ENCODE results near the gene HIKESHI. TPM values are rescaled to one million over a fixed set of nuclear protein-coding genes. Genes with fewer than 3 reads are reported as not detected.
"Not testable (repeated sequence)": the region's sequence is repeated elsewhere in the genome, so short reads cannot be mapped to it uniquely, and the experiment has no call there.

Gene HIKESHI
- total RNA-seq, 1 experiment from 2014 or later, result 85.1 TPM

- no peak for DNase-seq
- H3K27me3 ChIP-seq, result no peaks in the 10 kb centered on the region
- no peak overlapping the region for H3K27ac ChIP-seq
- no peaks in the 10 kb centered on the region for H3K4me1 ChIP-seq
- peaks cover 31% of the 10 kb centered on the region for H3K36me3 ChIP-seq
- H3K4me3 ChIP-seq, result no peak overlapping the region
- no peaks in the 10 kb centered on the region; the same call in 1 of the 2 replicates for H3K9me3 ChIP-seq (replicated peaks)
Observed at GRCh38 chr11:86341382-86341781, 39.3 kb downstream of the HIKESHI start.

DNA sequence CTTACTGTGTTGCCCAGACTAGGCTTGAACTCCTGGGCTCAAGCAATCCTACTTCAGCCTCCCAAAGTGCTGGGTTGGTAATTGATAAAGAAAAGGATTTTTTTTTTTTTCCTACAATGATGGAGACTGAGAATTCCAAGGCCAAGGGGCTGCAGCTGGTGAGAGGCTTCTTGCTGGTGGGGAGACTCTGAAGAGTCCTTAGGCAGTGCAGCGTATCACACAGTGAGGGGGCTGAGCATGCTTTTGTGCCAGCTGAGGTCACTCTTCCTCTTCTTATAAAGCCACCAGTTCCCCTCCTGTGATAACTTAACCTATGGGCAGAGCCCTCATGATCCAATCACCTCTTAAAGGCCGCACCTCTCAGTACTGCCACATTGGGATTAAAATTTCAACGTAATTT, 44.5 kb downstream of the HIKESHI start:
- Histone ChIP-seq H3K4me3 (no peak overlapping the region), H3K9me3 (replicated peaks) (0 out of 2 replicates have a peak, but pooled peaks cover 5% of the 10 kb centered on the region), H3K36me3 (peaks cover 14% of the 10 kb centered on the region), H3K4me1 (no peaks in the 10 kb centered on the region), H3K27ac (no peak overlapping the region), H3K27me3 (no peaks in the 10 kb centered on the region)
- no peak for DNase-seq

- no peak for DNase-seq
- H3K9me3 ChIP-seq (replicated peaks), result peaks cover 5% of the 10 kb centered on the region; the same call in 1 of the 2 replicates
- H3K27me3 ChIP-seq, result no peaks in the 10 kb centered on the region
- no peaks in the 10 kb centered on the region; the same call in 1 of the 2 replicates for H3K36me3 ChIP-seq
- H3K27ac ChIP-seq, result no peak overlapping the region
- 0 out of 2 replicates have a peak, but pooled peaks cover 2% of the 10 kb centered on the region for H3K4me1 ChIP-seq
- no peak overlapping the region for H3K4me3 ChIP-seq
Observed at GRCh38 chr11:86355256-86355655, 53.2 kb downstream of the HIKESHI start.

GRCh38 chr11:86357412-86357811, 55.4 kb downstream of the HIKESHI start:
- not testable (repeated sequence) for DNase-seq; H3K4me3 ChIP-seq; H3K27me3 ChIP-seq; H3K4me1 ChIP-seq; H3K9me3 ChIP-seq (replicated peaks); H3K27ac ChIP-seq; H3K36me3 ChIP-seq

DNA sequence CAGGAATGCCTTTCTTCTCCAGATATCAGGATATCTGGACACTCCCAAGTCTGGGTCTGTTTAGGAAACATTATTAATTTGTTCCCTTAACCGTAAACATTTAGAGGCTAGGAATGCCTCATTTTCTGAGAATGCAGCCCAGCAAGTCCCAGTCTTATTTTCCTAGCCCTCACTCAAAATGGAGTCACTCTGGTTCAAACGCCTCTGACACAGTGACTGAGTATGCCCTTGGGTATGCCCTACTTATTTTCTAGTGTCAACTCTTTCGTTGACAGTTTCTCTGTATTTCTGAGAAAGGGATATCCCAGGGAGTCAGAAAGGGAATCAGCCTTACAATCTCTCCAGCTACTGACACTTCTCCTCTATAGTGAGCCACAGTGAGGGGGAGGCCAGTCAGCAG, 56.7 kb downstream of the HIKESHI start:
- no peaks in the 10 kb centered on the region for H3K27me3 ChIP-seq
- no peaks in the 10 kb centered on the region; the same call in none of the 2 replicates for H3K9me3 ChIP-seq (replicated peaks)
- H3K27ac ChIP-seq, result no peak overlapping the region
- H3K36me3 ChIP-seq, result no peaks in the 10 kb centered on the region
- 0 out of 2 replicates have a peak, but pooled peaks cover 2% of the 10 kb centered on the region for H3K4me1 ChIP-seq
- no peak overlapping the region for H3K4me3 ChIP-seq
- DNase-seq, result no peak

- DNase-seq, result peak in 1 of 2 experiments; percentile 19
- Histone ChIP-seq H3K4me1 (no peaks in the 10 kb centered on the region), H3K27ac (no peak overlapping the region), H3K36me3 (no peaks in the 10 kb centered on the region), H3K9me3 (replicated peaks) (no peaks in the 10 kb centered on the region; the same call in none of the 2 replicates), H3K4me3 (no peak overlapping the region), H3K27me3 (no peaks in the 10 kb centered on the region)
Observed at GRCh38 chr11:86360775-86361395, 58.8 kb downstream of the HIKESHI start.

DNA sequence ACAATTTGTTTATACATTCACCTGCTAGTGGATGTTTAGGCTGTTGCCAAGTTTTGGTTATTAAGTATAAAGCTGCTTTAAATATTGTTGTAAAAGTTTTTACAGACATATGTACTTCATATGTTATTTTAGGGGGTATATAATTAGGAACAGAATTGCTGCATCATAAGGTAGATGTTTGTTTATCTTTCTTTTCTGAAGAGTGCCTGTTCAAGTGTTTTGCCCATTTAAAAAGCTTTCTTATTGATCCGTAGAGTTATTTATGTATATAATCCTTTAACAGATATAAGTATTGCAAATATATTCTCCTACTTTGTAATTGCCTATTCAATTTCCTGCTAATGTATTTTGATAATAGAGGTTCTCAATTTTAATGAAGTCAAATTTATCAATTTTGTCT, 61.4 kb downstream of the HIKESHI start:
- H3K27ac ChIP-seq, result no peak overlapping the region
- no peak overlapping the region for H3K4me3 ChIP-seq
- H3K27me3 ChIP-seq, result no peaks in the 10 kb centered on the region
- no peaks in the 10 kb centered on the region; the same call in 1 of the 2 replicates for H3K4me1 ChIP-seq
- DNase-seq, result no peak
- no peaks in the 10 kb centered on the region for H3K36me3 ChIP-seq
- no peaks in the 10 kb centered on the region; the same call in 1 of the 2 replicates for H3K9me3 ChIP-seq (replicated peaks)

DNA sequence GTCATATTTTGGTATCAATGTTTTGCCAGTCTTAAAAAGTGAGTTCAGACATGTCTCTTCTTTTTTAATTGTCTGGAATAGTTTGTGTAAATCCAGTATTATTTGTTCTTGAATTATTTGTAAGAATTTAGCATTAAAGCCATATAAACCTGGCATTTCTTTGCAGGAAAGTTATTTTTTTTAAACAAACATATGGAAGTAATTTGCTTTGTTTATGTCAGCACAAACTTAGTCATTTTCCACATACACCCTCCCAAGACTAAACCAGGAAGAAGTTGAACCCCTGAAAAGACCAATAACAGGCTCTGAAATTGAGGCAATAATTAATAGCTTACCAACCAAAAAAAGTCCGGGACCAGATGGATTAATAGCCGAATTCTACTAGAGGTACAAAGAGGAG, 63.5 kb downstream of the HIKESHI start:
- DNase-seq, result no peak
- no peak overlapping the region for H3K27ac ChIP-seq
- H3K9me3 ChIP-seq (replicated peaks), result no peaks in the 10 kb centered on the region; the same call in 1 of the 2 replicates
- no peaks in the 10 kb centered on the region; the same call in 1 of the 2 replicates for H3K4me1 ChIP-seq
- H3K36me3 ChIP-seq, result no peaks in the 10 kb centered on the region
- no peaks in the 10 kb centered on the region for H3K27me3 ChIP-seq
- no peak overlapping the region for H3K4me3 ChIP-seq

GRCh38 chr11:86369668-86370067, 67.6 kb downstream of the HIKESHI start:
- no peaks in the 10 kb centered on the region for H3K27me3 ChIP-seq
- DNase-seq, result no peak
- no peak overlapping the region for H3K4me3 ChIP-seq
- no peaks in the 10 kb centered on the region for H3K9me3 ChIP-seq (replicated peaks)
- no peaks in the 10 kb centered on the region; the same call in 1 of the 2 replicates for H3K4me1 ChIP-seq
- no peak overlapping the region for H3K27ac ChIP-seq
- H3K36me3 ChIP-seq, result no peaks in the 10 kb centered on the region

DNA sequence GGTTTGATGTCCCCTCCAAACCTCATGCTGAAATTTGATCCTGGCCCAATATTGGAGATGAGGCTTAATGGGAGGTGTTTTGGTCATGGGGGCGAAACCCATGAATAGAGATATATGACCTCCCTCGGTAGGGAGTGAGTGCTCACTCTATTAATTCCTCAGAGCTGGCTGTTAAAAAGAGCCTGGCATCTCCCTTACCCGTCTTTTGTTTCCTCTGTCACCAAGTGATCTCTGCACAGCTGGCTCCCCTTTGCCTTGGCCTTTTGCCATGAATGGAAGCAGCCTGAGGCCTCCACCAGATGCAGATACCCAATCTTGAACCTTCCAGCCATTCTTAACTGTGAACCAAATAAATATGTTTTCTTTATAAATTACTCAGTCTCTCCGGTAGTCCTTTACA, 68.1 kb downstream of the HIKESHI start:
- Histone ChIP-seq H3K36me3 (no peaks in the 10 kb centered on the region), H3K4me1 (no peaks in the 10 kb centered on the region; the same call in 1 of the 2 replicates), H3K27ac (no peak overlapping the region), H3K27me3 (no peaks in the 10 kb centered on the region), H3K9me3 (replicated peaks) (no peaks in the 10 kb centered on the region), H3K4me3 (no peak overlapping the region)
- peak; percentile 35 to 60 for DNase-seq

DNA sequence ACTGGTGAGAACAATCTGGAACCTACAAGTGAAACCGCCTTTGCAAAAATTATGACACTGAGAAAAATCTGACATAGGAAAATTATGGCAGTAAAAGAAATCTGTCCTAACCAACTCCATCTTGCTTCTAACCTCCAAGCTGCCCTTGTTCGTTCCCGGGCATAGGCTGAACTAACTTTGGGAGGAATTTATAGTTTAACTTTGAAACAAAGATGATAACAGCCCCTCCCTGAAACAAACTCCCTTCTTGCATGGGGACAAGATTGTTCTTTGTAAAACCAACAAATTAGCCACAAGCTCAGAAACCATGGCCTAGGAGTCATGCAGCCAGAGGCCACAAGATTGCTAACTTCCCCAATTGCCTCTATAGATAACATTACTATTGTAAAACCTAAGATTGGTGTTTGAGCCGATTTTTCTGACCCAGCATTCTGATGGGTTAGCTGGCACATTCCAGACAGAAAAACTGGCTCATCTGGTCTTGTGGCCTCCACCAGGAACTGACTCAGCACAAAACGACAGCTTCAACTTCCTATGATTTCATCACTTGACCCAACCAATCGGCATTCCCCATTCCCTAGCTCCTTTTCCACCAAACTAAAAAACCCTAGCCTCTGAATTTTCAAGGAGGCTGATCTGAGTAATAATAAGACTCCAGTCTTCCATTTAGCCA, 69.0 kb downstream of the HIKESHI start:
- H3K4me3 ChIP-seq, result no peak overlapping the region
- H3K36me3 ChIP-seq, result no peaks in the 10 kb centered on the region
- H3K4me1 ChIP-seq, result no peaks in the 10 kb centered on the region; the same call in 1 of the 2 replicates
- no peak overlapping the region for H3K27ac ChIP-seq
- H3K27me3 ChIP-seq, result no peaks in the 10 kb centered on the region
- no peaks in the 10 kb centered on the region for H3K9me3 ChIP-seq (replicated peaks)
- DNase-seq, result peak in 1 of 2 experiments; percentile 17

DNA sequence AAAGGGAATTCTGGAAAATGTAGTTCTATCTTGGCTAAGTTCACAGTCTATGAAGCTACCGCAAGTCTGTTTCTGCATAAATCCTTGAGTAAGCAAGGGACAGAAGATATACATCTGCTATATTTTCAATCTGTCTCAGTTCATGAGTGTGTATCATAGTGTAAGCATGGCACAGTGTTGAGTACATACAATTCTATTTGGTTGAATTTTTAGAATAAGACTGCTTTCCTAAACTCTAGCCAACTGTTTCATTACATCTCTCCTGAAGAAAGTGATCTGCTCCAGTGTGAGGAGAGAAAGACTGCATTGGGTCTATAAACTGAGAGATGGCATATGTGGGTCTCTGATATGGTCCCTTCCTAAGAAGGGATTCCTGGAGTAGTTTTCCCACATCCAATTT, 70.0 kb downstream of the HIKESHI start:
- DNase-seq, result no peak
- no peaks in the 10 kb centered on the region for H3K27me3 ChIP-seq

GRCh38 chr11:86372586-86372985, 70.5 kb downstream of the HIKESHI start:
- H3K36me3 ChIP-seq, result no peaks in the 10 kb centered on the region
- H3K27me3 ChIP-seq, result no peaks in the 10 kb centered on the region

More for the DNA sequence above, 70.0 kb downstream of the HIKESHI start:
- Histone ChIP-seq H3K27ac (no peak overlapping the region), H3K4me3 (no peak overlapping the region), H3K9me3 (replicated peaks) (no peaks in the 10 kb centered on the region), H3K4me1 (no peaks in the 10 kb centered on the region; the same call in 1 of the 2 replicates), H3K36me3 (no peaks in the 10 kb centered on the region)

GRCh38 chr11:86374069-86374468, 72.0 kb downstream of the HIKESHI start:
- Histone ChIP-seq H3K27me3 (no peaks in the 10 kb centered on the region), H3K4me3 (no peak overlapping the region), H3K27ac (no peak overlapping the region), H3K4me1 (no peaks in the 10 kb centered on the region), H3K9me3 (replicated peaks) (no peaks in the 10 kb centered on the region), H3K36me3 (no peaks in the 10 kb centered on the region)
- no peak for DNase-seq

More at GRCh38 chr11:86372586-86372985, 70.5 kb downstream of the HIKESHI start:
- H3K27ac ChIP-seq, result no peak overlapping the region
- H3K4me3 ChIP-seq, result no peak overlapping the region
- no peaks in the 10 kb centered on the region for H3K4me1 ChIP-seq
- no peaks in the 10 kb centered on the region for H3K9me3 ChIP-seq (replicated peaks)
- DNase-seq, result no peak

DNA sequence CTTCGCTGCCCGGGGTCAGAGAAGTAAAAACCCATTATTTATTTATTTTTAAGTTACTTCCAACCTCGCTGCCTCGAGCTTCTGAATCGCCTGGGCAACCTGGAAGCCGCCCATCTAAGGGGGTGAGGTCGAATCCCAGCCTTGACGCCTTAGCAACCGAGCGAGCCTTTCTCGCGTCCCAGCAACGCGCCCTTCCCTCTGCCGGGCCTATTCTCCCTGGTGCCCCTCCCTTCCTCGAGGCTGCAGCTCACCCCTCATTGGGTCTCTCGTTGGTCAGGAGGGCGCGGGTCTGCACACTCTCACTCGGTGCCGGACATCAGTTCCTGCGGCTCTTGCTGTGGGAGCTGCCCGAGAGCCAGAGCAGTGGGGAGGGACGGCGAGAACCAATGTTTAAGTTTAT, 72.5 kb downstream of the HIKESHI start, which contains the start of gene CCDC81:
TSS of gene CCDC81 (plus strand) at position 302 of the 400 bp plus-strand sequence. CDS start 277 bp downstream, outside the sequence.
- Histone ChIP-seq H3K4me3 (no peak within 1 kb of the TSS), H3K4me1 (no peaks in the 10 kb centered on the region), H3K27ac (no peak within 1 kb of the TSS), H3K36me3 (no peaks in the 10 kb centered on the region), H3K27me3 (no peaks in the 10 kb centered on the region), H3K9me3 (replicated peaks) (no peaks in the 10 kb centered on the region)
- DNase-seq, result no peak

Data from SJCRH30 (cell line).